Esophagus squamous epithelium (tissue), 4 donors: ENCODE measurements around the gene SLC5A9.

Experiments used
- POLR2A ChIP-seq, 4 donors: fragments of 450-650 bp; IDR thresholded peaks; one replicate each; pipeline ENCODE4 v1.6.1; 2017; ENCODE audit warnings: antibody characterized with exemption in 4 of 4, mild to moderate bottlenecking in 4 of 4, moderate library complexity in 3 of 4
- TF ChIP-seq, protein P1 (sequence below), 6 experiments: fragments of 450-650 bp in 4 of 6; fragments of 200-600 bp in 2 of 6; sonication (generic) in 2 of 6; IDR thresholded peaks; one replicate each; pipeline ENCODE4 v1.5.1; 2016 to 2019; ENCODE audit warnings: antibody characterized with exemption in 6 of 6, mild to moderate bottlenecking in 4 of 6, moderate library complexity in 4 of 6

DNA sequence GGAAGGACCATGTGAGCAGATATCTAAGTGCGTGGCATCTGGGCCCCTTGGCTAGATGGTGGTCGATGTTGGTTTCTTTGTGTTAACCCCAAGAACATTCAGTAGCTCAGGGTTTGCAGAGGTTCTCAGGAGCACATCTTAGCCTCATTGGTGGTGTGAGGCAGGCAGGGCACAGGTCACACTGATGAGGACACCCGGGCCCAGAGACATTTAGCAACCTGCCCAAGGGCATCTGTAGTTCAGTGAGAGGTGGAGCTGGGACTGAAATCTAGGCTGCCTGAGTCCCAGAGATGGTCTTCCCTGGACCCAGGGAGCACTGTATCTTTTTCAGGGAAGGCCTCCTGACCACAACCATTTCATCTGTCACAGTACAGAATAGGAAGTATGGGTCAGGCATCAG is 859 bp upstream of the SLC5A9 start:
- TF ChIP-seq, protein P1, sequence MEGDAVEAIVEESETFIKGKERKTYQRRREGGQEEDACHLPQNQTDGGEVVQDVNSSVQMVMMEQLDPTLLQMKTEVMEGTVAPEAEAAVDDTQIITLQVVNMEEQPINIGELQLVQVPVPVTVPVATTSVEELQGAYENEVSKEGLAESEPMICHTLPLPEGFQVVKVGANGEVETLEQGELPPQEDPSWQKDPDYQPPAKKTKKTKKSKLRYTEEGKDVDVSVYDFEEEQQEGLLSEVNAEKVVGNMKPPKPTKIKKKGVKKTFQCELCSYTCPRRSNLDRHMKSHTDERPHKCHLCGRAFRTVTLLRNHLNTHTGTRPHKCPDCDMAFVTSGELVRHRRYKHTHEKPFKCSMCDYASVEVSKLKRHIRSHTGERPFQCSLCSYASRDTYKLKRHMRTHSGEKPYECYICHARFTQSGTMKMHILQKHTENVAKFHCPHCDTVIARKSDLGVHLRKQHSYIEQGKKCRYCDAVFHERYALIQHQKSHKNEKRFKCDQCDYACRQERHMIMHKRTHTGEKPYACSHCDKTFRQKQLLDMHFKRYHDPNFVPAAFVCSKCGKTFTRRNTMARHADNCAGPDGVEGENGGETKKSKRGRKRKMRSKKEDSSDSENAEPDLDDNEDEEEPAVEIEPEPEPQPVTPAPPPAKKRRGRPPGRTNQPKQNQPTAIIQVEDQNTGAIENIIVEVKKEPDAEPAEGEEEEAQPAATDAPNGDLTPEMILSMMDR (IDR thresholded peaks at IDR 0.05): no peak
- TF ChIP-seq POLR2A (IDR thresholded peaks at IDR 0.05): no peak
